ENCODE measurements around the gene HPSE2.

- TF ChIP-seq, protein P1, sequence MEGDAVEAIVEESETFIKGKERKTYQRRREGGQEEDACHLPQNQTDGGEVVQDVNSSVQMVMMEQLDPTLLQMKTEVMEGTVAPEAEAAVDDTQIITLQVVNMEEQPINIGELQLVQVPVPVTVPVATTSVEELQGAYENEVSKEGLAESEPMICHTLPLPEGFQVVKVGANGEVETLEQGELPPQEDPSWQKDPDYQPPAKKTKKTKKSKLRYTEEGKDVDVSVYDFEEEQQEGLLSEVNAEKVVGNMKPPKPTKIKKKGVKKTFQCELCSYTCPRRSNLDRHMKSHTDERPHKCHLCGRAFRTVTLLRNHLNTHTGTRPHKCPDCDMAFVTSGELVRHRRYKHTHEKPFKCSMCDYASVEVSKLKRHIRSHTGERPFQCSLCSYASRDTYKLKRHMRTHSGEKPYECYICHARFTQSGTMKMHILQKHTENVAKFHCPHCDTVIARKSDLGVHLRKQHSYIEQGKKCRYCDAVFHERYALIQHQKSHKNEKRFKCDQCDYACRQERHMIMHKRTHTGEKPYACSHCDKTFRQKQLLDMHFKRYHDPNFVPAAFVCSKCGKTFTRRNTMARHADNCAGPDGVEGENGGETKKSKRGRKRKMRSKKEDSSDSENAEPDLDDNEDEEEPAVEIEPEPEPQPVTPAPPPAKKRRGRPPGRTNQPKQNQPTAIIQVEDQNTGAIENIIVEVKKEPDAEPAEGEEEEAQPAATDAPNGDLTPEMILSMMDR (IDR thresholded peaks at IDR 0.05): no peak
- TF ChIP-seq POLR2A (IDR thresholded peaks at IDR 0.05) (no peak), POLR2AphosphoS5 (IDR thresholded peaks at IDR 0.05; ENCODE audit: insufficient read depth in 1 of 2, low read depth in 1 of 2) (no peak)
Observed at GRCh38 chr10:98720551-98720950, 515.1 kb downstream of the HPSE2 start.

All from vagina (tissue), 2 donors.